ENCODE results near the gene LRMDA.

LRMDA gene

GRCh38 chr10:75435291-75435690 lies 3.9 kb downstream of the LRMDA start:
- no peak overlapping the region for H3K4me3 ChIP-seq (ENCODE audit: low read depth, low read length)
- TF ChIP-seq, protein P1, sequence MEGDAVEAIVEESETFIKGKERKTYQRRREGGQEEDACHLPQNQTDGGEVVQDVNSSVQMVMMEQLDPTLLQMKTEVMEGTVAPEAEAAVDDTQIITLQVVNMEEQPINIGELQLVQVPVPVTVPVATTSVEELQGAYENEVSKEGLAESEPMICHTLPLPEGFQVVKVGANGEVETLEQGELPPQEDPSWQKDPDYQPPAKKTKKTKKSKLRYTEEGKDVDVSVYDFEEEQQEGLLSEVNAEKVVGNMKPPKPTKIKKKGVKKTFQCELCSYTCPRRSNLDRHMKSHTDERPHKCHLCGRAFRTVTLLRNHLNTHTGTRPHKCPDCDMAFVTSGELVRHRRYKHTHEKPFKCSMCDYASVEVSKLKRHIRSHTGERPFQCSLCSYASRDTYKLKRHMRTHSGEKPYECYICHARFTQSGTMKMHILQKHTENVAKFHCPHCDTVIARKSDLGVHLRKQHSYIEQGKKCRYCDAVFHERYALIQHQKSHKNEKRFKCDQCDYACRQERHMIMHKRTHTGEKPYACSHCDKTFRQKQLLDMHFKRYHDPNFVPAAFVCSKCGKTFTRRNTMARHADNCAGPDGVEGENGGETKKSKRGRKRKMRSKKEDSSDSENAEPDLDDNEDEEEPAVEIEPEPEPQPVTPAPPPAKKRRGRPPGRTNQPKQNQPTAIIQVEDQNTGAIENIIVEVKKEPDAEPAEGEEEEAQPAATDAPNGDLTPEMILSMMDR (IDR thresholded peaks at IDR 0.05; ENCODE audit: low read depth, low read length): no peak
- in situ Hi-C loops (cut with HindIII; ENCODE audit: low sequenced_read_pairs): no loop called here
- no peak for DNase-seq (ENCODE audit: low read depth, low spot score)

DNA sequence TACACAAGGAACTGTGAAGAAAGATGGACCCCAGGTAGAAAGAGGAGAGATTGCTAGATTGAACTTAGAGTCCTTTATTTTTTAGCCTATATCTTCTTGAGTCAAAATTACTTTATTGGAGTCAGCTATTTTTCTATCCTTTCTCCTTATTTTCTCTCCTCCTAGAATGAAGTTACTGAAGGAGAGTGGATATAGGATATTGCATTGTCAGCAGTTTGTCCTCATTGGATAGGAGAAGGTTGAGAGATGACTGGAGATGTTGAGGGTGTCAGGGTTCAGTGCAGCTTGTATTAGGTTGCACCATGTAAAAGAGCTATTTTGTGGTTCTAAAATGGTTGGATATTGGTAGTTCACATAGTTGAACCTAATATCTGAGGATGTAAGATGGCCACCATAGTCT lies 5.5 kb downstream of the LRMDA start:
- no peak for DNase-seq (ENCODE audit: low read depth, low spot score)
- TF ChIP-seq, protein P1 (IDR thresholded peaks at IDR 0.05; ENCODE audit: low read depth, low read length): no peak
- no peak overlapping the region for H3K4me3 ChIP-seq (ENCODE audit: low read depth, low read length)
- in situ Hi-C loops (cut with HindIII; ENCODE audit: low sequenced_read_pairs): no loop called here

DNA sequence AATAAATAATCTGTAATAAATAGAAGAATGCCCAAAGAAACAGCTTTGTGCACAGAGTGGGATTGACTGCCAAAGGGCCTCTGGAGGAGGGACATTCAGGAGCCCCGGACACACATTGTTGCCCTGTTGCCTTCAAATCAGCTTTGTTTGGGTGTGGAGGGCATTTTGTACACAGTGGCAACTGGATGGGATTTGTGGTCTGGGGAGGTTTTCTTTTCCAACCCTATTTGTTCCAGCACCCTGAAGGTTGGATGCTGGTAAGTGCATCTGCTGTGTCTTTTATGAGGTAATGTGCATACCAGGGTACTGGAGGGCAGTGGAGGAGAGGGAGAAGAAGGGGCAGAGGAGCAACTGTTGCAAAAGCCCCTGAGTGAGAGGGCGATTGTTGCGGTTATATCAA lies 6.3 kb downstream of the LRMDA start:
- TF ChIP-seq, protein P1 (IDR thresholded peaks at IDR 0.05; ENCODE audit: low read depth, low read length): no peak
- no peak overlapping the region for H3K4me3 ChIP-seq (ENCODE audit: low read depth, low read length)
- no peak for DNase-seq (ENCODE audit: low read depth, low spot score)
- in situ Hi-C loops (cut with HindIII; ENCODE audit: low sequenced_read_pairs): no loop called here

GRCh38 chr10:75438275-75438674 lies 6.9 kb downstream of the LRMDA start:
- DNase-seq (ENCODE audit: low read depth, low spot score): no peak
- in situ Hi-C loops (cut with HindIII; ENCODE audit: low sequenced_read_pairs): no loop called here
- no peak overlapping the region for H3K4me3 ChIP-seq (ENCODE audit: low read depth, low read length)
- TF ChIP-seq, protein P1 (IDR thresholded peaks at IDR 0.05; ENCODE audit: low read depth, low read length): no peak

DNA sequence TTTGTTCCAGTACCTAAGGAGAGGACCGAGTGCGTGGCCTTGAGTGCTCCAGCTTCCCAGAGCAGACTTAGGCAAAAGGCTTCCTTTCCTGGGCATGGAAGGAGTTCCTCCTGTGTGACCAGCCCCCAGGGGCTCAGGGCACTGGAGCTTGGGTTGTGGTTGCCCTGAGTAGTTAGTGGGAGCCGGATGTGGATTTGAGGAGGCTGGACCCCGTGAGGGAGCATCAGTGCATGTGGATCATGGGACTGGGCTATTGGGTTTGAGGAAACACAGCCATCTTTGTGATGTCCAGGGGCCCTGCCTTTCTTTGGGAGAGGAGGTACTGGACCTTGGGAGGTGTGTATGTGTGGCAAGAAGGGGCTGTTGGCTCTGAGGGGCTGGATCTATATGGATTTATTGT lies 8.4 kb downstream of the LRMDA start:
- H3K4me3 ChIP-seq (ENCODE audit: low read depth, low read length): no peak overlapping the region
- in situ Hi-C loops (cut with HindIII; ENCODE audit: low sequenced_read_pairs): no loop called here
- TF ChIP-seq, protein P1 (IDR thresholded peaks at IDR 0.05; ENCODE audit: low read depth, low read length): no peak
- no peak for DNase-seq (ENCODE audit: low read depth, low spot score)

DNA sequence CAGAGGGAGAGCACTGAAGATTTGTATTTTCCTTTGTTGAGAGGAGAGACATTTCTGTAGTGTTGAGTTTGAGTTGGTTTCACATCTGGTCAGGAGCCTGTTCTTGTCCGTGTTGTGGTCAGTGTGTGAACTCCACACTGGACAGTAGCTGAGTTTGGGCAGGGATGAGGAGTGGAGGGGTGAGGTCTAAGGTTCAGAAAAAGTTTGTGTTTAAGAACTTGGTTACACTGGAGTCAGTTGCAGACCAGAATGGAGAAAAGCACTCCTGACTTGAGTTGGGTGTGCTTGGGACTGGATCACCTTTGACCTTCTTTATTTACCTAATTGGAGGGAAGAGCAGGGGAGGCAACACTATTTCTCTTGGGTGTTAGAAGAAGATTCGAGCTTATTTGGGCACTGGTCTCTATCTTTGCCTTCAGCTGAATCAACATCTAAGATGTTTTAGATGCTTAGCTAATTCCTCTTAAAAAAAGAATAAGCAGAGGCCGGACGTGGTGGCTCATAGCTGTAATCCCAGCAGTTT lies 8.9 kb downstream of the LRMDA start:
- TF ChIP-seq, protein P1 (IDR thresholded peaks at IDR 0.05; ENCODE audit: low read depth, low read length): no peak
- in situ Hi-C loops (cut with HindIII; ENCODE audit: low sequenced_read_pairs): no loop called here
- no peak for DNase-seq (ENCODE audit: low read depth, low spot score)
- no peak overlapping the region for H3K4me3 ChIP-seq (ENCODE audit: low read depth, low read length)

DNA sequence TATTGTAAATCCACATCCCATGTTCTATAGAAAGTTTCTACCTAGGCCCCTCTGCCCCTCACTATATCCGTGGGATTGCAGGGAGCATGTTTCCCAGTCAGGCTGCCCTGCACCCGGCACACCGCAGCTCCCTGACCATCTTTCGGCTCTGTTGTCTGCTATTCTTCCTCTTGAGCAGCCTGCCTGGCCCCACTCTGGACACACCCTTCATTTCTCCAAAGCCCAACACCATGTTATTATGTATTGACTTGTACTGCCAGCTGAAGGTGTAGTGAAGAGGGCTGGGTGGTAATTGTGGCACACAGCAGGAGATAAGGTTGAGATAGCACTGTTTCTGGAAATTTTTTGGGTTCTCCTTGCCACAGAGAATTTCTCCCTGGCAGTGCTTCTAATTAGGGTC lies 9.8 kb downstream of the LRMDA start:
- in situ Hi-C loops (cut with HindIII; ENCODE audit: low sequenced_read_pairs): no loop called here
- TF ChIP-seq, protein P1 (IDR thresholded peaks at IDR 0.05; ENCODE audit: low read depth, low read length): no peak
- H3K4me3 ChIP-seq (ENCODE audit: low read depth, low read length): no peak overlapping the region
- DNase-seq (ENCODE audit: low read depth, low spot score): no peak

Measured in astrocyte of the spinal cord (primary cell).